ENCODE results near the gene TPP1. TPM values are rescaled to one million over a fixed set of nuclear protein-coding genes. Genes with fewer than 3 reads are reported as not detected.

The TPP1 gene
- total RNA-seq, 2 donors from 2014 or later: 66.7 to 75.6 TPM

GRCh38 chr11:6625156-6625831 lies 6.1 kb upstream of the TPP1 start:
- no peak overlapping the region for H3K4me3 ChIP-seq
- no peaks in the 10 kb centered on the region for H3K4me1 ChIP-seq (ENCODE audit: control insufficient read depth in 1 of 2, low read depth in 2 of 2)
- ATAC-seq (ENCODE audit: insufficient number of reproducible peaks, low FRiP score, low read depth) (no peak), DNase-seq (ENCODE audit: low spot score) (no peak)
- TF ChIP-seq CTCF (IDR thresholded peaks at IDR 0.05): no peak
- peaks cover 51% of the 10 kb centered on the region for H3K36me3 ChIP-seq
- no peaks in the 10 kb centered on the region for H3K27me3 ChIP-seq (replicated peaks; ENCODE audit: insufficient read depth)
- no peak overlapping the region for H3K27ac ChIP-seq
- no peaks in the 10 kb centered on the region for H3K9me3 ChIP-seq

GRCh38 chr11:6623391-6624363 lies 4.5 kb upstream of the TPP1 start:
- H3K36me3 ChIP-seq: peaks cover 36% of the 10 kb centered on the region

GRCh38 chr11:6622261-6623171 lies 3.3 kb upstream of the TPP1 start:
- DNase-seq (ENCODE audit: low spot score): no peak
- ATAC-seq (ENCODE audit: insufficient number of reproducible peaks, low FRiP score, low read depth): no peak

More at GRCh38 chr11:6623391-6624363, 4.5 kb upstream of the TPP1 start:
- Histone ChIP-seq H3K27me3 (replicated peaks; ENCODE audit: insufficient read depth) (no peaks in the 10 kb centered on the region), H3K4me1 (ENCODE audit: control insufficient read depth in 1 of 2, low read depth in 2 of 2) (peaks cover under 1 to 9% of the 10 kb centered on the region in 2 donors), H3K9me3 (no peaks in the 10 kb centered on the region), H3K27ac (no peak overlapping the region), H3K4me3 (no peak overlapping the region)
- no peak for TF ChIP-seq CTCF (IDR thresholded peaks at IDR 0.05)
- ATAC-seq (ENCODE audit: insufficient number of reproducible peaks, low FRiP score, low read depth) (no peak), DNase-seq (ENCODE audit: low spot score) (no peak)

GRCh38 chr11:6621711-6622211 lies 2.5 kb upstream of the TPP1 start:
- ATAC-seq (ENCODE audit: insufficient number of reproducible peaks, low FRiP score, low read depth) (no peak), DNase-seq (ENCODE audit: low spot score) (no peak)
- Histone ChIP-seq H3K4me3 (no peak overlapping the region), H3K27ac (no peak overlapping the region), H3K4me1 (ENCODE audit: control insufficient read depth in 1 of 2, low read depth in 2 of 2) (peaks cover 13 to 23% of the 10 kb centered on the region in 2 donors), H3K36me3 (peaks cover 23% of the 10 kb centered on the region), H3K9me3 (no peaks in the 10 kb centered on the region), H3K27me3 (replicated peaks; ENCODE audit: insufficient read depth) (no peaks in the 10 kb centered on the region)
- TF ChIP-seq CTCF (IDR thresholded peaks at IDR 0.05): no peak

More at GRCh38 chr11:6622261-6623171, 3.3 kb upstream of the TPP1 start:
- Histone ChIP-seq H3K36me3 (peaks cover 30% of the 10 kb centered on the region), H3K9me3 (no peaks in the 10 kb centered on the region), H3K4me1 (ENCODE audit: control insufficient read depth in 1 of 2, low read depth in 2 of 2) (peaks cover 12 to 21% of the 10 kb centered on the region in 2 donors), H3K4me3 (no peak overlapping the region), H3K27ac (no peak overlapping the region), H3K27me3 (replicated peaks; ENCODE audit: insufficient read depth) (no peaks in the 10 kb centered on the region)
- no peak for TF ChIP-seq CTCF (IDR thresholded peaks at IDR 0.05)
